Endothelial cell of umbilical vein (primary cell): ENCODE measurements around the gene C10orf71. TPM values are rescaled to one million over a fixed set of nuclear protein-coding genes. Genes with fewer than 3 reads are reported as not detected.

ENCODE experiments used
- BruUV-seq: library from RNA; stranded (reverse); fragments of 400-500 nt; replicated peaks from 2 replicates; lab custom pipeline; 2021; lab: Mats Ljungman, UMichigan
- CTCF ChIA-PET: fragments of 300-600, 350-600 bp; sonication (Branson Sonifier 250); formaldehyde crosslinking; loops from one replicate; lab custom pipeline; 2021; ENCODE audit warnings: antibody characterized with exemption, inconsistent platforms; lab: Charles Lee
- POLR2A ChIA-PET: fragments of 300-600, 350-600 bp; sonication (Branson Sonifier 250); formaldehyde crosslinking; loops from one replicate; lab custom pipeline; 2021; ENCODE audit warnings: antibody characterized with exemption, inconsistent platforms; lab: Charles Lee
- DNase-seq: peaks from one replicate; pipeline ENCODE4 v3.0.0-alpha.2; 2011; ENCODE audit warnings: low read depth, low spot score
- FAIRE-seq: peaks from 2 replicates; lab custom pipeline; 2011; peaks lifted over from hg19 to GRCh38; lab: Jason Lieb, UNC
- H2AFZ ChIP-seq: 2 replicates; pipeline ENCODE4 v1.6.0; 2012; ENCODE audit warnings: low read depth, low read length, control low read depth, inconsistent platforms
- H3K27ac ChIP-seq: 2 replicates; pipeline ENCODE4 v1.5.1; 2011; ENCODE audit warnings: low read depth, mild to moderate bottlenecking, control low read depth, low read length, moderate library complexity; ENCODE audit not compliant: insufficient read depth
- H3K27me3 ChIP-seq, 2 experiments: 2 replicates each; pipeline versions ENCODE4 v1.6.0 to v1.6.1; 2011; ENCODE audit warnings: low read length in 2 of 2, mixed read lengths in 1 of 2; ENCODE audit not compliant: control insufficient read depth in 2 of 2, insufficient read depth in 2 of 2
- H3K36me3 ChIP-seq, 2 experiments: 2 replicates in 1 of 2; 3 replicates in 1 of 2; pipeline ENCODE4 v1.5.1; 2011; ENCODE audit warnings: low read length in 2 of 2, mild to moderate bottlenecking in 1 of 2, moderate library complexity in 1 of 2; ENCODE audit not compliant: control insufficient read depth in 2 of 2, insufficient read depth in 2 of 2; ENCODE audit errors: extremely low read depth in 1 of 2
- H3K4me1 ChIP-seq: 3 replicates; pipeline ENCODE4 v1.5.1; 2011; ENCODE audit warnings: mild to moderate bottlenecking, low read length; ENCODE audit not compliant: control insufficient read depth, insufficient read depth; ENCODE audit errors: extremely low read depth
- H3K4me2 ChIP-seq: 2 replicates; pipeline ENCODE4 v1.6.1; 2011; ENCODE audit warnings: low read length, control low read depth, mixed read lengths; ENCODE audit not compliant: insufficient read depth
- H3K4me3 ChIP-seq, 3 experiments: fragments of 200-600 bp in 1 of 3; sonication (generic), shearing (Covaris generic) in 1 of 3; replicated peaks in 1 of 3; 2 replicates each; pipeline ENCODE4 v1.5.1; 2011 to 2016; ENCODE audit warnings: control low read depth in 3 of 3, low read length in 3 of 3, mild to moderate bottlenecking in 2 of 3, inconsistent platforms in 1 of 3, low read depth in 1 of 3, moderate library complexity in 1 of 3; ENCODE audit not compliant: insufficient read depth in 1 of 3
- H3K79me2 ChIP-seq: 2 replicates; pipeline ENCODE4 v1.6.0; 2012; ENCODE audit warnings: low read length, inconsistent platforms; ENCODE audit not compliant: control insufficient read depth, insufficient read depth
- H3K9ac ChIP-seq: replicated peaks from 2 replicates; pipeline ENCODE3; 2011; ENCODE audit warnings: low read length, control low read depth; ENCODE audit not compliant: insufficient read depth; ENCODE audit errors: extremely low read depth
- H3K9me1 ChIP-seq: replicated peaks from 3 replicates; pipeline ENCODE4 v1.6.0; 2011; ENCODE audit warnings: mild to moderate bottlenecking, low read length; ENCODE audit not compliant: control insufficient read depth, insufficient read depth; ENCODE audit errors: extremely low read depth
- H3K9me3 ChIP-seq: replicated peaks from 2 replicates; pipeline ENCODE4 v1.5.1; 2012; ENCODE audit warnings: low read length, inconsistent platforms; ENCODE audit not compliant: control insufficient read depth, insufficient read depth
- H4K20me1 ChIP-seq: replicated peaks from 2 replicates; pipeline ENCODE3; 2011; ENCODE audit warnings: mild to moderate bottlenecking, low read length; ENCODE audit not compliant: control insufficient read depth, insufficient read depth; ENCODE audit errors: extremely low read depth
- CTCF ChIP-seq, 2 donors: IDR thresholded peaks; 1 replicate in 1 of 2; 2 replicates in 1 of 2; pipeline ENCODE4 v1.5.1; 2011; ENCODE audit warnings: low read length in 2 of 2, mild to moderate bottlenecking in 2 of 2, moderate library complexity in 2 of 2, control low read depth in 1 of 2, inconsistent platforms in 1 of 2, low read depth in 1 of 2; ENCODE audit not compliant: insufficient read depth in 1 of 2; ENCODE audit errors: extremely low read depth in 1 of 2
- EZH2 ChIP-seq: IDR thresholded peaks from 2 replicates; pipeline ENCODE4 v1.6.1; 2012; ENCODE audit warnings: borderline replicate concordance, low read depth, mild to moderate bottlenecking, moderate library complexity, low read length, inconsistent platforms; ENCODE audit not compliant: severe bottlenecking
- FOS ChIP-seq: IDR thresholded peaks from 2 replicates; pipeline ENCODE4 v1.6.1; 2011; ENCODE audit warnings: mild to moderate bottlenecking, low read length, moderate library complexity, borderline replicate concordance; ENCODE audit not compliant: insufficient read depth
- GATA2 ChIP-seq: IDR thresholded peaks from 2 replicates; pipeline ENCODE4 v1.7.0; 2011; ENCODE audit warnings: low read depth, mild to moderate bottlenecking, moderate library complexity, mixed read lengths, low read length; ENCODE audit not compliant: insufficient read length, insufficient read depth
- JUN ChIP-seq: IDR thresholded peaks from 2 replicates; pipeline ENCODE4 v1.6.1; 2011; ENCODE audit warnings: borderline replicate concordance, low read depth; ENCODE audit not compliant: insufficient read length, insufficient read depth
- MAX ChIP-seq: IDR thresholded peaks from 2 replicates; pipeline ENCODE4 v1.6.1; 2011; ENCODE audit not compliant: insufficient read depth, insufficient read length
- MYC ChIP-seq: IDR thresholded peaks from one replicate; pipeline ENCODE4 v1.6.1; 2011; ENCODE audit warnings: mild to moderate bottlenecking, low read depth, low read length
- POLR2A ChIP-seq: IDR thresholded peaks from 2 replicates; pipeline ENCODE4 v1.6.1; 2012; ENCODE audit warnings: low read depth, mild to moderate bottlenecking, control low read depth, low read length
- POLR2AphosphoS5 ChIP-seq: IDR thresholded peaks from 2 replicates; pipeline ENCODE4 v1.6.1; 2012; ENCODE audit warnings: low read depth, mild to moderate bottlenecking, control low read depth, low read length, moderate library complexity; ENCODE audit not compliant: insufficient read depth
- dilution Hi-C: fragments of 300-500 bp; cut with MboI; formaldehyde crosslinking; loops from one replicate; pipeline ENCODE4 v1.15.0; 2019; ENCODE audit warnings: low sequenced_read_pairs; ENCODE audit not compliant: extremely low pct_ligation_motif_present
- intact Hi-C: fragments of 100-400 bp; cut with micrococcal nuclease; formaldehyde crosslinking; loops from one replicate; pipeline ENCODE4 v1.10.0; 2022
- polyA plus RNA-seq, 4 experiments: library from polyadenylated mRNA; depleted of rRNA in 3 of 4; stranded (reverse) in 3 of 4; unstranded in 1 of 4; fragments of >200 nt; gene quantifications; 2 replicates each; pipeline versions ENCODE4 v1.2.1 to v1.2.3, GENCODE V29; 2011 to 2012; ENCODE audit warnings: missing spikeins in 1 of 4
- total RNA-seq: library from RNA; stranded (reverse); gene quantifications from 2 replicates; pipeline ENCODE4 v1.2.3, GENCODE V29; 2021

The C10orf71 gene
- total and polyA plus RNA-seq, 2 donors (not counting 3 experiments of a cell fraction or from before 2014, with no cell fraction given): not detected

GRCh38 chr10:49265885-49266284, 33.1 kb upstream of the C10orf71 start:
- Histone ChIP-seq H3K9me3 (no peaks in the 10 kb centered on the region), H3K9me1 (no peaks in the 10 kb centered on the region), H3K27me3 (peaks cover 0 to 2% of the 10 kb centered on the region in 2 experiments), H3K4me2 (no peak overlapping the region), H2AFZ (no peak overlapping the region), H3K36me3 (no peaks in the 10 kb centered on the region), H3K4me1 (no peaks in the 10 kb centered on the region), H3K9ac (no peak overlapping the region), H3K27ac (no peak overlapping the region), H3K79me2 (no peaks in the 10 kb centered on the region), H3K4me3 (no peak overlapping the region), H4K20me1 (no peaks in the 10 kb centered on the region)
- dilution Hi-C loops: no loop called here
- no TSS peak for BruUV-seq
- FAIRE-seq: no peak
- intact Hi-C loops: no loop called here
- POLR2A ChIA-PET: no interaction called here
- no peak for TF ChIP-seq MYC
- CTCF ChIA-PET: no interaction called here
- no peak for DNase-seq

GRCh38 chr10:49268185-49268584, 30.8 kb upstream of the C10orf71 start:
- no peak overlapping the region for H2AFZ ChIP-seq
- ChIA-PET CTCF (no interaction called here), POLR2A (no interaction called here)
- no peaks in the 10 kb centered on the region for H3K4me1 ChIP-seq
- H3K27ac ChIP-seq: no peak overlapping the region
- H3K9ac ChIP-seq: no peak overlapping the region
- no peak overlapping the region for H3K4me2 ChIP-seq
- H3K27me3 ChIP-seq: peaks cover 0 to 2% of the 10 kb centered on the region in 2 experiments
- no peaks in the 10 kb centered on the region for H3K9me3 ChIP-seq
- DNase-seq (no peak), FAIRE-seq (no peak)
- dilution Hi-C loops (no loop called here), intact Hi-C loops (no loop called here)
- no peaks in the 10 kb centered on the region for H3K9me1 ChIP-seq
- H4K20me1 ChIP-seq: no peaks in the 10 kb centered on the region
- no peak overlapping the region for H3K4me3 ChIP-seq
- H3K79me2 ChIP-seq: no peaks in the 10 kb centered on the region
- no TSS peak for BruUV-seq
- TF ChIP-seq EZH2: no peak
- no peak for TF ChIP-seq MYC
- no peak for TF ChIP-seq POLR2AphosphoS5
- no peak for TF ChIP-seq GATA2
- no peak for TF ChIP-seq JUN
- TF ChIP-seq CTCF (IDR thresholded peaks at IDR 0.05; ENCODE audit: extremely low read depth in 1 of 2, insufficient read depth in 1 of 2, low read depth in 1 of 2, low read length in 2 of 2): no peak
- TF ChIP-seq MAX: no peak
- TF ChIP-seq POLR2A: no peak
- TF ChIP-seq FOS: no peak
- H3K36me3 ChIP-seq: no peaks in the 10 kb centered on the region
